T1000 (cell line): ENCODE data around the gene TNS3.

Experiments used
- DNase-seq: peaks from one replicate; lab custom pipeline; 2025; ENCODE audit warnings: mixed read lengths; lab: John Stamatoyannopoulos, UW

The TNS3 gene

DNA sequence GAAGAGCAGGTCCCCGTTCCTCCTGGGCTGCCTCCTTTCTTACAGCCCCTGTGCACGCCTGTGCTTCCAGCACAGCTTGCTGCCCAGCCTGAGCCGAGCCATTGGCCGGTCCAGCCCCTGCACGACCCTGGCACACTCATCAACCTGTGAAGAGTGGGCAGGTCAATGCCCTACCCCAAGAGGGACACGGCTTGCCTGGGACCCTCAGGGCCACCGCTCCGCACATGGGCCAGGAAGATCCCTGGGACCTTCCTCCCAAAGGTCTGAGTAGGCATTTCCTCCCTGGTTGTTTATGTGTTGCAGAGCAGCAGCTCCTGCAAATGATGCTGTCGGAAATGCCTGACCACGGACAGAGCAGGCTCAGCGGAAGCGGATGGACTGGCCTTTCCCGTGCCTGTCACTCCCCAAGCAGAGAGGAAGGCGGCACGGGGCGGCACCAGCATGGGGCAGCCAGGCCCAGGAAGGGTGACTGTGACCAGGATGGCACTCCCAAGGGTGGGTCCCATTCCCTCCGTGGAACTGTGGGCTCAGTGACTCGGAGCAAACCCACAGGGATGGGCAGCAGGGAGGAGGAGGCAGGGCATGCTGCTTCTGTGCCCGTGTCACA lies 252.5 kb downstream of the TNS3 start:
- no peak for DNase-seq

DNA sequence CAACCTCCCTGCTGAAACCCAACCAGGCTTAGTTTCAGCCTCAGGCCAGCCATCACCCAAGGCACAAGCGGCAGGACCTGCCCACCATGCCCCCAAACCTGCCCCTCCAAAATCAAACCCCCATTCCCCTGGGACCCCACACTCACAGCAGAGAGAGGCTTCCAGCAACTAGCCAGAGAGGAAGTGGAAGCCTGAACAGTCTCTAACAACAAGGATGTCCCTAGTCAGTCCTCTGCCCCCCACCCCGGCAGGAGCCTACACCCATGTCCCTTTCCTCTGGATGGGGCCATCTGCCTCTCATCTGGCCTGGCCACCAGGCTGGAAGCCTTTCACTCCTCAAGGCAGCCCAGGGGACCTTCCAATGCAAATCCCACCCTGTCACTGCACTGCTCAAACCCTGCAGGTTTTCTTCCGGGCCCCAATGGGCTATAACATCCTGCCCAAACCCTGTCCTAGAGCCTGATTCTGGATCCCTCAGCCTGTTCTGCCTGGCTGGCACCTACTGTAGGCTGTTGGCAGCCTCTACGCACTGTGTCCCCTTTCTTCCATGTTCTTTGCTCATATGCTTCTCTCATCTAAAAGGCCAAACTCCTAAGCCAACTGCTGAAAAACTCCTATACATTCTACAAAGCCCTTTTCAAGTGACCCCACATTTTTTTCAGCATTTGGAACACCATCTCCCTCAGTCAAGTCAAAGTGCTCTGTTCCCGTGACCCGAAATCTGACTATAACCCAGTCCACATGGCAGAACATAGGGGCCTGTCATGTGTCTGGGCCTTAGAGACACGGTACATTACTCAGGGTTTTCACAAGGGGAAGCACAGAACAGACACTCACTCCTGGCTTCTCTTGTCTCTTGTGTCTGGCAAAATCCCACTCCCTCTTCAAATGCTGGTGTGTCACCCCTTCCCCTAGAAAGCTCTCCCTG lies 253.3 kb downstream of the TNS3 start:
- no peak for DNase-seq

DNA sequence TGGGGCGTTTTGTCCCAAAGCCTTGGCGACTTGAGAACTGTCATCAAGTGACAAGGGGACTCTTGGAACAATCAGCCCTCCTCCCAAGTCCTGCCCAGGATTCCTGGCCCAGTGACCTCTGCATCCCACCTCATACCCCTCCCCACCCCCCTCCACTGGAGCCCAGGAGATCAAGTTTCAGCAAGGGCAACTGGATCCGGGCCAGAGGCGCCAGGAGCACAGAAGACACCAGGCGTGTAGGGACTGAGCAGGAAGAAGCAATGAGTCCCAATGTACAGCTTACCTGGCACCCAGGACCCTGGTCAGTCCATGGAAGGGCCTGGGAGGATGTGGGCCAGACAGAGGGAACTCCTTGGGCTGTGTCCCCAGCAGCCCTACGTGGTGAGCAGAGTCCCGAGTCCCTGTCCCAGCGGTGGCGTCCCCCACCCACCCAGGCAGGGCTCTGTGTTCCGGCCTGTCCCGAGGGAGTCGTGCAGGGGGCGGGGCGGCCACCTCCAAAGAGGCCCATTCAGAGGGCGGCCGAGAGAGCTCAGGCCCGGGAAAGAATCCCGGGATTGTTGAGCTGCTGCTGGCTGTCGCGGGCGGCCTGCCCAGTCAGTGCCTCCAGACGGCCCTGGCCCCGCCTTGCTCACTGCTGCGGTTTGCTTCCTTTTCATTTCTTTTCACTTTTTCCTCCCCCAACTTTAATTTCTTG lies 254.1 kb downstream of the TNS3 start:
- DNase-seq, result peak; percentile 64

GRCh38 chr7:47327346-47327697 lies 254.6 kb downstream of the TNS3 start:
- DNase-seq, result no peak

- DNase-seq, result no peak
Measured at GRCh38 chr7:47326808-47327207, 255.1 kb downstream of the TNS3 start.

DNA sequence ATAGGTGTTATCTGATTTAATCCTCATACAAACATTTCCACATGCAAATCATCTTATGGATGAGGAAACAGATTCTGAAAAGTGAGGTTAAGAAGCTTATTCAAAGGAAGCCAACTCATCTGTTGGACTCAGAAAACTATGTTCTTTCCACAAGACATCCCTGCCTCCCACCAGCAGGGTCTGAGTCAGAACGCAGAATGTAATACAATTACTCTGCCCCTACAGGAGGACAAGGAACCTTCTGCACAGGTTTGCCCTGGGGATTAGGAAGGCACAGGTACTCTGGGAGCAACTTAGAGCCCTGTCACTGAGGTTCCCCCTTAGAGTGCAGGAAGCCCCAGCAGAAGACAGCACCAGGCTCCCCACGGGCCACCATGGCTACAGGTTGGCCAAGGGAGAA lies 255.7 kb downstream of the TNS3 start:
- no peak for DNase-seq

- no peak for DNase-seq
Measured at GRCh38 chr7:47325337-47325736, 256.6 kb downstream of the TNS3 start.

GRCh38 chr7:47323904-47324303 lies 258.0 kb downstream of the TNS3 start:
- no peak for DNase-seq

GRCh38 chr7:47322731-47323130 lies 259.2 kb downstream of the TNS3 start:
- DNase-seq, result no peak

DNA sequence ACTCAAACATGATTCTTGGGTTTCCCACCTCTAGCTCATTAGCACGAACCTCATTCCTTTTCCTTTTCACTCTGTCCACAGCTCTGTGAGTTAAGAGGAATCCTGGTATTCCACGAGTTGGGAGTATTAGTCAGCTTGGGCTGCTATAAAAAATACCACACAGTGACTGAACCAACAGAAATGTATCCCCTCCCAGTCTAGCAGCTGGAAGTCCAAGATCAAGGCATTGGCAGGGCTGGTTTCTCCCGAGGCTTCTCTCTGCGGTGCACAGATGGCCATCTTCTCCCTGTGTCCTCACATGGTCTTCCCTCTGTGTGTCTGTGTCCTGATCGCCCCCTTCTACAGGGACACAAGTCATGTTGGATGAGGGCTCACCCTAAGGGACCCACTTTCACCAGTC lies 261.6 kb downstream of the TNS3 start:
- DNase-seq, result no peak

- DNase-seq, result no peak
Measured at GRCh38 chr7:47318395-47319182, 263.3 kb downstream of the TNS3 start.

GRCh38 chr7:47317487-47317886 lies 264.4 kb downstream of the TNS3 start:
- DNase-seq, result no peak

DNA sequence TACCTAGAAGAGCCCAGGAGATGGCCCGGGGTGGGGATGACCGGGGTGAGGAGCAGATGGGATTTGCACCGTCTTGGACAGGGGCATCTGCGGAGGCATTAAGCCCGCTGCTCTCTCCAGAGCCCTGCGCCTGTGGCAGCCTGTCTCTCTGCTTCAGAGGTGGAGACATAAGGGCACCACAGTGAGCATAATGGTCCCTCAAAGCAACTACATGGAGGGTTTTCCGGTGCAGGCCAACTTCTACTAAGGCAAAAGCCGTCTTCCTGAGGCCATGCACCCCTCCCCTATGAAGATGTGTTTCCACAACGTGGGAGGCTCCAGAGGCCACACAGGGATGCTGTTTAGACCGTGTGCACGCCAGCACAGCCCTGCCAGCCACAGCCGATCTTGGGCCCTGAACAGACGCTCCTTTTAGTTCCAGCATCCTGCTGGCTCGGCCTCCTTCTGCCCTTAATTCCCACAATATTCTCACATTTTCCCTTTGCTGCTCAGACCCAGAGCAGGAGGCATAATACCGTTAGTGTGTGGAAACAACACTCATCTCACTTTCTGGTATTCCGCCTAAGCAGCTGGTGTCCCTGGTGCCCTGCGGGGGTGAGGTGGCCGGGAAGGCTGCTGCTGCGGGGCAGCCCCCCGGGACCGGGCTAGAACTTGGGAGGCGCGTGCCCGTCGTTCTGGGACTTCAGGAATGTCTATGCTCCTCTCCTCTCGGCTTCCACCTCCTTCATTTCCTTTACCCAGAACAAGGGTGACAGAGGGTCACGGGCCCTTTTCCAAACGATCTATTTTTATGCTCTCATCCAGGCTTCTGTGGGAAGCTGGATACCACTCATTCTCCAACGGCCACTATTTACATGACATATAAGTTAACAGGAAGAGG lies 266.9 kb downstream of the TNS3 start:
- DNase-seq, result no peak

DNA sequence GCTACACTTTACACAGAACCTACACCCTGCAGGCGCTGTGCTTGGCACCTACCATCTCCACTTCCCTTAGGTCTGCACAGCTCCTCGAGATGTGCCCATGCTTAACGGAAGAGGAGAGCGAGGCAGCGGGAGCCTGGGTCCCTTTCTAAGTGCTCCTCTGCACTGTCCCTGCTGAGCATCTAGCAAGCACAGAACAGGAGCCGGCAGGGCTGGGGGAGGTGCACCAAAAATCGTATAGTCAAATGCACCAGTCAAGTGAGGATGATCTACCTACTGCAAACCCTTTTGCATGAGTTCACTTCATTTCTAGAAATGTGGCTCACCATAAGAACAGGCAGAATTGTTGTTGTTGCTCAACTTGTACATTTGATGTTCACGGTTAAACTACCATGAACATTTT lies 267.7 kb downstream of the TNS3 start:
- no peak for DNase-seq

DNA sequence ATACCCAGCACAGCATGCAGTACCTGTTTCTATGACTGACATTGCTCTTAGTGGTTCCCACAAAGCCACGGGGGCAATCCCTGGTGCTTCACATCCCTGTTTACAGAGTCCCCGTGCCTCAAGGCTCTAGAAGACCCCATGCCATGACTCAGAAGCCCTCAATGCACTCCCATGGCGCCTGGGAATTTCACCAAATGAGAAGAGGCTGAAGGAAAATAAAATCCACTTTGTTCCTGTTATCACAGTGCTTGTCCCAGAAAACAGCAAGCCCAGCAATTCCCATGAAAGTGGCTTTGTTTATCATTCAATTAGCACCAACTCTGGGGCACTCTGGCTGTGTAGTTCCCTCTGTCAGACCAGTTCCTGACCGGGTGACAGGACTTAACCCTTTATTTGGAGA lies 268.3 kb downstream of the TNS3 start:
- no peak for DNase-seq

DNA sequence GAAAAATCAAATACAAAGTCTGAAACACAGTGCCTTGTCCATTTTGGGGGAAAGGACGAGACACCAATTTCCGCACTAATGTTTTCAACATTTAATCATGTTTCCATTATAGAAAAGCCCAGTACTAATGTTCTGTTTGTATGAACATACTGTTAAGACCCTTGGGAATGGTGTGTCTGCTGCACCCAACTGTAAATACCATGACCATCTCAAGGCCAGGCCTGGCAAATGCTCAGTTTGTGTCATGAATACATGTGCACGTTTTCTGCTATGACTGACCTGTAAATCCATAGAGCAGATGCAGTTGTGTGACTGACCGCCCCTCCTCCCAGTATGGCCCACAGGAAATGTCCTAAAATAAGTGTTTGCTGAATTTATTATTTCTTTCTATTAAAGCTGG lies 270.0 kb downstream of the TNS3 start:
- DNase-seq, result no peak

DNA sequence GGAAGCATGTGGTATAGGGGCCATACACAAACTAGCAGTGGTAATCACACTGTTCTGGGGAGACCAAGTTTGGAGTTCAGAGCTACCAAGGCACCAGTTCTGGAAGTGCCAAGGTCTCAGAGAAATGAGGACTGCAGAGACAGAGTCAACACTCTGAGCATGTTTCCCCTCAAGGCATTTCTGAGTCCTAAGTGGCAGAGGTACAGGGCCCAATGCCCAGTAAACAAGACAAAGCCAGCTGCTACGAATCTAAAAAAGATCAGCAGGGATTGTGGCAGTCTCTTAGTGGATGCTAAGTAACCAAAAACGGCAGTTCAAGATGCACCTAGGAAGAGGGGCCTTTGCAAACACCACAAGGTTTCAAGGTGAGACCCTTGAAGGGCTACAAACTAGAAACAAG lies 271.9 kb downstream of the TNS3 start:
- DNase-seq, result no peak

GRCh38 chr7:47308808-47309207 lies 273.1 kb downstream of the TNS3 start:
- no peak for DNase-seq

- no peak for DNase-seq
Measured at GRCh38 chr7:47307311-47307710, 274.6 kb downstream of the TNS3 start.

- no peak for DNase-seq
Measured at GRCh38 chr7:47304727-47305719, 276.9 kb downstream of the TNS3 start.
